ENCODE results near the gene JAM3.

The JAM3 gene

DNA sequence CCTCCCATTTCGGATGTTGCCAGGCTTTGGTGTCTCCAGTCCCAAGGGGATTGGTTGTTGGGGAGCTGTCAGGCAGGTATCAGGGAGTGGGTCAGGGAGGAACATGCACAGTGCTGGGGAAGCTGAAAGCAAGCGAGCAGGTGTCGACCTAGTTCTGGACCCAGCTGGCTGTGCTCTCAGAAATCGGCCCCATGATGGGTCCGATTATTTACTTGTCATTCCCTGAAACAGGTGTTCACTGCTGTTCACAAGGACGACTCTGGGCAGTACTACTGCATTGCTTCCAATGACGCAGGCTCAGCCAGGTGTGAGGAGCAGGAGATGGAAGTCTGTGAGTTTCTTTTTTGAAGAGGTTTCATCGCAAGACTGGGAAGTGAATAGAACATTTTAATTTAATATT is 76.8 kb downstream of the JAM3 start:
- DNase-seq (ENCODE audit: low spot score): no peak

GRCh38 chr11:134146598-134146997 is 77.7 kb downstream of the JAM3 start:
- DNase-seq (ENCODE audit: low spot score): no peak

DNA sequence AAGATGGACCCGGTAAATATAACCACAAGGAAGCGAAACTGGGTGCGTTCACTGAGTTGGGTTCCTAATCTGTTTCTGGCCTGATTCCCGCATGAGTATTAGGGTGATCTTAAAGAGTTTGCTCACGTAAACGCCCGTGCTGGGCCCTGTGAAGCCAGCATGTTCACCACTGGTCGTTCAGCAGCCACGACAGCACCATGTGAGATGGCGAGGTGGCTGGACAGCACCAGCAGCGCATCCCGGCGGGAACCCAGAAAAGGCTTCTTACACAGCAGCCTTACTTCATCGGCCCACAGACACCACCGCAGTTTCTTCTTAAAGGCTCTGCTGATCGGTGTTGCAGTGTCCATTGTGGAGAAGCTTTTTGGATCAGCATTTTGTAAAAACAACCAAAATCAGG is 80.5 kb downstream of the JAM3 start:
- no peak for DNase-seq (ENCODE audit: low spot score)

- DNase-seq (ENCODE audit: low spot score): no peak
These were observed 81.5 kb downstream of the JAM3 start for GRCh38 chr11:134150195-134150903.

- no peak for DNase-seq (ENCODE audit: low spot score)
These were observed 82.3 kb downstream of the JAM3 start for GRCh38 chr11:134151083-134151747.

DNA sequence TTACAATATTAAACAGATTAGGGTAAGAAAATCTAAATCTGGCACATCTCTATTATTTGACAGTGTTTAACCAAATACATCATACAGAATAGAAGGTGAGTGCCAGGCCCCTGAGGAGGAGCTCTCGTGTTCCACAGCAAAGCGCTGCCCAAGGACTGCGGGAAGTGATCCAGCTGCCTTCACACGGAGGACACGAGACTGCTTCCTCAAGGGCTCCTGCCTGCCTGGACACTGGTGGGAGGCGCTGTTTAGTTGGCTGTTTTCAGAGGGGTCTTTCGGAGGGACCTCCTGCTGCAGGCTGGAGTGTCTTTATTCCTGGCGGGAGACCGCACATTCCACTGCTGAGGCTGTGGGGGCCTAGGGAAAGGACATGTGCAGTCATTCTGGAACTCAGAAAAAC is 83.8 kb downstream of the JAM3 start:
- no peak for DNase-seq (ENCODE audit: low spot score)

- DNase-seq (ENCODE audit: low spot score): no peak
These were observed 84.5 kb downstream of the JAM3 start for GRCh38 chr11:134153147-134153905.

DNA sequence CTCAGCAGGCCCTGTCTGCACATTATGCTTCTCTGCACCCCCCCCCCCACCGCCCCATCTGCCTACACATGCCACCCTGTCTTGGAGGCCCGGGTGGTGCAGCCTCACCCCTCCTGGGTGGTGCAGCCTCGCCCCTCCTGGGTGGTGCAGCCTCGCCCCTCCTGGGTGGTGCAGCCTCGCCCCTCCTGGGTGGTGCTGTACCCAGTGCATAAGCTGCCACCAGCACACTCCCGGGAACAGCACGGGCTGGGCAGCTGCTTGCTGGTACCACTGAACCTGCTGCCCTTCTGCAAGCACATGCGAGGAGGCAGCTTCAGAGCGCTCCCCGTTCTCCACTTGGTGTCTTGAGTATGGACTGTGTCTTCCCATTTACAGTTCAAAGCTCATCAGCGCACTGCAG is 85.6 kb downstream of the JAM3 start:
- DNase-seq (ENCODE audit: low spot score): no peak

GRCh38 chr11:134155456-134155855 is 86.6 kb downstream of the JAM3 start:
- no peak for DNase-seq (ENCODE audit: low spot score)

DNA sequence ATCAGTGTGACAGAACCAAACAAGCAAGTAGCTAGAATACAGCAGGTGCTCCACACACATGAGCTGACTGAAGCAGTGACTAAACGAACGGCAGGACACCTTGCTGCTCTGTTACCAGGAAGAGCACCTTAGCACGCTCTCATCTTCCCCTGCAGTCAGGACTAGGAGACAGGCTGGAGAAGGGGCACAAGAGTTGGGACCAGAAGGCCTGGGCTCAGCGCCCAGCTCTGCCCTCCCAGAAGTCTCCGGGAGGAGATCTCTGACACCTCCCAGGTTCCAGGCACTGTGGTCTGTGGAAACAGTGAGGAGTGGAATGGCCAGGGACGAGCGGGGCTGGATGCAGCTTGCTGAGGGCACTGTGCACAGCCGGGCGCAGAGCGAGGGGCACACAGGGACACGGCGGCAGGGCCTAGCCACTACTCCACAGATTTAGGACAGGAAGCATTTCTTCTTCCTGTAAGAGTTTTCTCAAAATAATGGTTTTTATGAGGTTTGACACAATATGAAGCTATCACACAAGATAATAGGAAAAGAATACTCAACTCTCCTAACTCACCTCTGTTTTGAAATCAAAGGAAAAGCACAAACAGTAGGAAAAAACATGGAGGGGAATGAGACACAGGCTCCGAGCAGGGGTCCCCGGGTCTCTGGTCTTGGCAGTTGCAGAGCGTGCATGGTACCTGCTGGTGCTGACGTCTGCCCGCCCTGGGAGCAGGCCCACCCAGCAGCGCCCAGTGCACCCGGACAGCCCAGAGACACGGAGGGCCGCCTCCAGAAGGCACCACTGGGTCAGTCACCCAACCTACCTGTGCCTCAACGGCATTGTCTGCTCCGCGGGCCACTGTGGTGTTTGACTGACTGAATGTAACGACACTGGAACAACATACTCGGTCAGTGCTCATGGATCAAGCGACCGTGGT is 87.3 kb downstream of the JAM3 start:
- no peak for DNase-seq (ENCODE audit: low spot score)

GRCh38 chr11:134157451-134157850 is 88.6 kb downstream of the JAM3 start:
- DNase-seq (ENCODE audit: low spot score): no peak

DNA sequence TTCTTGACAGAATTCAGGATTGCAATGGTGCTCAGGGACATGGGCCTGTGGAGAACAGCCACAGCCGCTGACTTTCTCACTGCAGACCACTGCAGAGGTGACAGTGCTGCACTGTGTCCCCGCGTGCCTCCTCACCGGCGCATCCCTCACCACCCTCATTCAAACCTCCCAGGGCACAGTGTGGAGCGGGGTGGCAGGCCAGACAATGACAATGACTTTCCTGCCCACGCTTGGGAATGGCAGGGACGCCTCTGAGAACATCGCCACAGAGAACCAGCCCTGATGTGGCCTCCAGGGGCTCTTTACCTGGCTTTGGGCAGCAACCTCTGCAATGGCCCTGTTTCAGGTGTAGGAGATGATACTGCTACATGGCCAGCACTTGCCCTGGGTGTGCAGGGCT is 89.2 kb downstream of the JAM3 start:
- no peak for DNase-seq (ENCODE audit: low spot score)

DNA sequence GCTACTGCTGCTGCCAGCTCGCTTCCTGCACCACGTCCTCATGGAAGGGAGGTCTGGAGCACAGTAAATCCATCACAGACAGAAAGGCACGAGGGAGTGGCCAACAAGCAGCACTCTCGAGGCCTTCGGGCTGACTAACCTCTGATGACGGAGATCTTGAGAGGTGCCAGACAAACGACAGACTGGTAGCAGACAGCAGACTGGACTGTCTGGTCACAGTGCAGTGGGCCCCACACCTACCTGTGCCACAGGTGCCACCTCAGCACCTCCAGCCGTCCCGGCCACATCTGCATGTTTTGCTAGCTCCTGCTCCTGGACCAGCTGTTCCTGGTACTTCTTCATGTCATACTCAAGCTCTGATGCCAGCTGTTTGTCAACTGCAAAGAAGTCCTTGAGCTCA is 90.8 kb downstream of the JAM3 start:
- DNase-seq (ENCODE audit: low spot score): no peak

DNA sequence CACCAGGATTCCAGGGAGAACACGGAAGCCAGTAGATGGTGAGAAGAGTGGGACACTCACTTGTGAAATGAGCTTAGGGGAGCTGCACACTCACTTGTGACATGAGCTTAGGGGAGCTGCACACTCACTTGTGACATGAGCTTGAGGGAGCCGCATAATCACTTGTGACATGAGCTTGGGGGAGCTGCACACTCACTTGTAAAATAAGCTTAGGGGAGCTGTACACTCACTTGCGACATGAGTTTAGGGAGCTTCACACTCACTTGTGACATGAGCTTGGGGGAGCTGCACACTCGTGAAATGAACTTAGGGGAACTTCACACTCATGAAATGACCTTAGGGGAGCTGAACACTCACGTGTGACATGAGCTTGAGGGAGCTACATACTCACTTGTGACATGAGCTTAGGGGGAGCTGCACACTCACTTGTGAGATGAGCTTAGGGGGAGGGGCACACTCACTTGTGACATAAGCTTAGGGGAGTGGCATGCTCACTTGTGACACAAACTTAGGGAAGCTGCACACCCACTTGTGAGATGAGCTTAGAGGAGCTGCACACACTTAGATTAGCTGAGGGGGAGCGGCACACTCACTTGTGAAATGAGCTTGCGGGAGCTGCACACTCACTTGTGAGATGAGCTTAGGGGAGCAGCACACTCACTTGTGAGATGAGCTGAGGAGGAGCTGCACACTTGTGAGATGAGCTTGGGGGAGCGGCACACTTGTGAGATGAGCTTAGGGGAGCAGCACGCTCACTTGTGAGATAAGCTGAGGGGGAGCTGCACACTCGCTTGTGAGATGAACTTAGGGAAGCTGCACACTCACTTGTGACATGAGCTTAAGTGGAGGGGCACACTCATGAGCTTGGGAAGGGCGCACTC is 95.9 kb downstream of the JAM3 start:
- DNase-seq (ENCODE audit: low spot score): no peak

GRCh38 chr11:134170177-134170918 is 101.5 kb downstream of the JAM3 start:
- no peak for DNase-seq (ENCODE audit: low spot score)

DNA sequence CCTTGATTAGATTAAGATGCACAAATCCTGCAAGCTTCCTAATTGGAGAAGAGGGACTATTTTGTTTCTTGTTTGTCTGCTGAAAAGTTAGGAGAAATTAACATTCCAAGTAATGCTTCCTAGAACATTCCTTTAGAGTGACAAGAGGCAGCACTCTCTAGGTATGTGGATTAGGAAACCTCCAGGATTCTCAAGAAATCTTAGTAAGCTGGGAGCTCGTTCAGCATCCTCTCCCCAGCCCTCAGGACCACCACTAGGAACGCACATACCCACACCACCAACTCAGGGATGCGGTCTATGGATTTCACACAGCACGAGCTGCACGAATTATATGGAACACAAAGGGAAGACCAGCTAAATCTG is 102.0 kb downstream of the JAM3 start:
- DNase-seq (ENCODE audit: low spot score): no peak

DNA sequence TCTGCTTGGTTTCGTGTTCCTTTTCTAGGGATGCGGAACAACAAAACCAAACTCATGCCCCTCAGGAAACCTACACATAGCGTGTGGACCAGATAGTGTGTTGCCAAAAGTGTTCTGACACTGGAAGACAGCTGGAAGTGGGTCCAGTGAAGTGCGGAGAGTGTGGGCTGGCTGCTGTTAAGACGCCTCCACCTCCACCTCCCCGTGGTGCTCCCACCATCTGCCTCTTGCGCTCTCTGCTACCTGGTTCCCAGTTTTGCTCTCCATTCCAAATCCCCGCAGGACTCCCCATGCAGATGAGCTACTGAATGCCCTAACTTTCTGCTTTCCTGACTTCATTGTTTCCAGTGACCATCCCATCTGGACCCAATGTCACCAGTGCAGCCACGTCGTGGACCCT is 103.1 kb downstream of the JAM3 start:
- no peak for DNase-seq (ENCODE audit: low spot score)

DNA sequence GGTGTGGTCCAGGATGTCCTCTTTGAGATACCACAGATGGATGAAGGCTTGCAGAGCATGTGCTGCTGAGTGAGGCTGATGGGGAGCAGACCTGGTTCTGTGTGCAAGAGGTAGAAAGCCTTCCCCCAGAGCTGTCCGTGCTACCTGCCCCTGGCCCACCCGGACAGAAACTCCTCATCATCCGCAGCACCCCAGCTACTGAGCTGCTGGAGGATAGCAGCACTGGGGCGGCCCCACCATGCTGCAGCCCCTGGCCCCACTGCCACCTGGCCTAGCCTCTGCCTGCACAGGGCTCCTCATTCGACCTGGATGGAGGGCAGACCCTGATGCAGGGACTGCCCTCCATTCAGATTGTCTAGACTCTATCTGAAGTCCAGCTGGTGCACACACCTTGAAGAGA is 104.4 kb downstream of the JAM3 start:
- DNase-seq (ENCODE audit: low spot score): no peak

DNA sequence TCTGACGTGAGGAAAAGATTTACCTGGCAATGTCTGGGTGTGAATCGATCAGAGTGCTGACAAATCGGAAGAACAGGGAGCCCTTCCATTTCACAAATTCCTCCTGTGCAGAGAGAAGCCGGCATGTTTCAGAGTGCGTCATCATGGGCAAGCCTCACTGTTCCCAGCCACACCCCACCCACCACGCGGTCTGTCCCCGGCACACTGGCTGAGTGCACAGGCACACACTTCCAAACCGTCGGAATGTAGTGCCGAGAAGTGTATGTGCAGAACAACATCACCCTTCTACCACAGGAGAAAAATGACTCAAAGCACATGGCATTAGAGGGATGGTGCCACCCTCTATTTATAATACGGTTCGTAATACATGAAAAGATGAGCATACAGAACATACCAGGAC is 107.4 kb downstream of the JAM3 start:
- DNase-seq (ENCODE audit: low spot score): no peak

DNA sequence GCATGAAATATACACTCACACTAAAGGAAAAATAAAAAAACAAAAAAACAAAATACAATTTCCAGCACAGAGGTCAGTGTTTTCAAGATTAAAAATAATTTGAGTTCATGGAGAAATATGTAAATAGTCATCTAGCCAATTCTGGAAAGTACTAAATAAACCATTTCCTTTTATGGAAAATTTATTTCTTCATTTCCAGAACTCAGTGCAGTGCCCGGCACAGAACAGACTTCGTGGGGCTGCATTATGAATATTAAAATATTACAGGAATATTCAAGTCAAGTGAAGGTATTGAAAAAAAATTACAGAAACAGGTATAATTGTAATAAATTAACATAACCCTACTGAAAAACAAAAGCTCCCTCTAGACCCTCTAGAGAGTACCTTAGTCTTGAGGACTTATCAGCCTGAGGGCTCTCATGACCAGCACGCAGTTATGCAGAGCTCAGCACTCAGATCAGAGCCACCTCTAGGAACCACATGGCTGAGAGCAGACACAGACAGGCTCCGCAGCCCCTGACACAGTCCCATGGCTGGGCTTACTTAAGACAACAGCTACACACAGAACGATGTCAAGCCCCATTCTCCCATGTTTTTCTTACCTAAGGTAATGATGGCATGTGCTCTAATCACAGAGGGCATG is 109.3 kb downstream of the JAM3 start:
- no peak for DNase-seq (ENCODE audit: low spot score)
